Gastrocnemius medialis (tissue), 4 donors: ENCODE results near the gene ENOX2. TPM values are rescaled to one million over a fixed set of nuclear protein-coding genes. Genes with fewer than 3 reads are reported as not detected.
"Not testable (repeated sequence)": the region's sequence is repeated elsewhere in the genome, so short reads cannot be mapped to it uniquely, and the experiment has no call there.

Experiments
- ATAC-seq, 2 donors: fragments of 150-250 bp; one replicate each; pipeline ENCODE4 v1.9.1; 2016
- DNase-seq, 2 donors: peaks; one replicate each; pipeline ENCODE4 v3.0.0-alpha.2; 2019
- H3K27ac ChIP-seq, 4 donors: fragments of 200-600 bp; sonication (generic); 1 replicate in 1 of 4; 2 replicates in 3 of 4; pipeline ENCODE4 v1.5.1; 2016 to 2018; ENCODE audit warnings: mild to moderate bottlenecking in 2 of 4, moderate library complexity in 1 of 4
- H3K27me3 ChIP-seq, 3 donors: fragments of 200-600 bp; sonication (generic) in 2 of 3; 1 replicate in 1 of 3; 2 replicates in 2 of 3; pipeline versions ENCODE4 v1.5.1 to v1.6.0; 2016 to 2019; ENCODE audit warnings: mild to moderate bottlenecking in 1 of 3, moderate library complexity in 1 of 3
- H3K36me3 ChIP-seq, 2 donors: fragments of 200-600 bp; sonication (generic) in 1 of 2; one replicate each; pipeline ENCODE4 v1.5.1; 2017 to 2018
- H3K4me1 ChIP-seq, 2 donors: fragments of 200-600 bp; sonication (generic) in 1 of 2; one replicate each; pipeline ENCODE4 v1.5.1; 2016 to 2017; ENCODE audit warnings: mild to moderate bottlenecking in 2 of 2
- H3K4me3 ChIP-seq, 4 donors: fragments of 200-600 bp; sonication (generic) in 3 of 4; 1 replicate in 1 of 4; 2 replicates in 3 of 4; pipeline ENCODE4 v1.5.1; 2016 to 2019; ENCODE audit warnings: mild to moderate bottlenecking in 2 of 4
- H3K9me3 ChIP-seq, 3 donors: fragments of 200-600 bp; sonication (generic) in 2 of 3; 1 replicate in 1 of 3; 2 replicates in 2 of 3; pipeline ENCODE4 v1.5.1; 2016 to 2019
- CTCF ChIP-seq, 5 experiments: fragments of 450-650 bp in 3 of 5; fragments of 200-600 bp in 2 of 5; sonication (generic) in 2 of 5; IDR thresholded peaks in 4 of 5; conservative IDR thresholded peaks in 1 of 5; 1 replicate in 4 of 5; 2 replicates in 1 of 5; pipeline ENCODE4 v1.5.1; 2016 to 2019; ENCODE audit warnings: antibody characterized with exemption in 5 of 5, mild to moderate bottlenecking in 3 of 5, moderate library complexity in 3 of 5
- POLR2A ChIP-seq, 2 donors: fragments of 450-650 bp; IDR thresholded peaks; one replicate each; pipeline ENCODE4 v1.6.1; 2017; ENCODE audit warnings: antibody characterized with exemption in 2 of 2, mild to moderate bottlenecking in 2 of 2, moderate library complexity in 2 of 2
- in situ Hi-C, 4 donors: fragments of 200-750 bp; cut with MboI; loops; one replicate each; pipeline versions ENCODE4 v1.15.0 to v1.8.0; 2017; ENCODE audit warnings: low sequenced_read_pairs in 4 of 4
- intact Hi-C: fragments of 100-400 bp; cut with DNase I; formaldehyde crosslinking; loops from one replicate; pipeline ENCODE4 v1.15.1; 2023; ENCODE audit warnings: low total_unique reads
- total RNA-seq, 4 donors: library from RNA; depleted of rRNA; stranded (reverse); fragments of >200 nt; gene quantifications; one replicate each; pipeline versions ENCODE4 v1.1.0 to v1.2.3, GENCODE V29; 2016

The ENOX2 gene
- total RNA-seq, 4 donors from 2014 or later: 7.2 to 10.9 (median 7.9) TPM

DNA sequence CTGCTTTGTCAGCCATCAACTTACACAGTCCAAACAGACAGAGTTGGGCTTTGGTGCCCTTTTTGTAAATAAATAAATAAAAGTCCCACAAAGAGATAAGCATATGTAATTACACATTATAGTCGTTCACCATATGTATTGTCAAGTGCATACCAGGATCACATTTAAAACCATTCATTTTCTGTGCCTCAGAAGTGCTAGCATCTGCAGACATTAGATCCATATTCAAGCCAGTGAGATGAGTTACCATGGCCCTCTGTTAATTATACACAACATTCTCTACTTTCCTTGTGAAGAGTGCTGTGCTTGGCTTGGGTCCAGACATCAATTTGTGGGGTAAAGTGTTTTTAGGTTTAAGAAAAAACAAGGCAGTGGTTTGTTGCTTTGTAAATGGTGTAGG, 76.8 kb downstream of the ENOX2 start:
- H3K27ac ChIP-seq: no peak overlapping the region
- H3K4me3 ChIP-seq: no peak overlapping the region
- H3K9me3 ChIP-seq: no peaks in the 10 kb centered on the region
- no peaks in the 10 kb centered on the region for H3K27me3 ChIP-seq
- TF ChIP-seq POLR2A (IDR thresholded peaks at IDR 0.05) (no peak), CTCF (IDR thresholded peaks at IDR 0.05 in 4 of 5, conservative IDR thresholded peaks at IDR 0.05 in 1 of 5) (no peak)
- no peaks in the 10 kb centered on the region for H3K4me1 ChIP-seq
- in situ Hi-C loops (no loop called here), intact Hi-C loops (no loop called here)
- ATAC-seq (no peak), DNase-seq (no peak)
- H3K36me3 ChIP-seq: no peaks in the 10 kb centered on the region

DNA sequence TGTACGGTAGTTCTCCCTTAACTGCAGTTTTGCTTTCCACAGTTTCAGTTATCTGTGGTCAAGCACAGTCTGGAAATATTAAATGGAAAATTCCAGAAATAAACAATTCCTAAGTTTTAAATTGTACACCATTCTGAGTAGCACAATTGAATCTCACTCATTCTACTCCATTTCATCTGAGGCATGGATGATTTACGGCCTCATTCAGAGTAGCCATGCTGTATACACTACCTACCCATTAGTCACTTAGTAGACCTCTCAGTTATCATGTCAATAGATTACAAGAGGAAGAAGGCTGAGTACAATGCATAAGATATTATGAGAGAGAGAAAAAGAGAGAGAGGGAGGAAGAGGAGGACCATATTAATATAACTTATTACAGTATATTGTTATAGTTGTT, 77.5 kb downstream of the ENOX2 start:
- H3K4me1 ChIP-seq: no peaks in the 10 kb centered on the region
- no peaks in the 10 kb centered on the region for H3K36me3 ChIP-seq
- H3K4me3 ChIP-seq: no peak overlapping the region
- H3K9me3 ChIP-seq: no peaks in the 10 kb centered on the region
- H3K27ac ChIP-seq: no peak overlapping the region
- no peaks in the 10 kb centered on the region for H3K27me3 ChIP-seq
- TF ChIP-seq CTCF (IDR thresholded peaks at IDR 0.05 in 4 of 5, conservative IDR thresholded peaks at IDR 0.05 in 1 of 5) (no peak), POLR2A (IDR thresholded peaks at IDR 0.05) (no peak)
- no peak for ATAC-seq
- intact Hi-C loops (no loop called here), in situ Hi-C loops (no loop called here)
- DNase-seq: no peak

DNA sequence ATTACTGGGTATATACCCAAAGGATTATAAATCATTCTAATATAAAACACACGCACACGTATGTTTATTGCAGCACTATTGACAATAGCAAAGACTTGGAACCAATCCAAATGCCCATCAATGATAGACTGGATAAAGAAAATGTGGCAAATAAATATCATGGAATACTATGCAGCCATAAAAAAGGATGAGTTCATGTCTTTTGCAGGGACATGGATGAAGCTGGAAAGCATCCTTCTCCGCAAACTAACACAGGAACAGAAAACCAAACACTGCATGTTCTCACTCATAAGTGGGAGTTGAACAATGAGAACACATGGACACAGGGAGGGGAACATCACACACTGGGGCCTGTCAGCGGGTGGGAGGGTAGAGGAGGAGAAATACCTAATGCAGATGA, 83.6 kb downstream of the ENOX2 start:
- H3K9me3 ChIP-seq, intact Hi-C loops, H3K4me1 ChIP-seq, DNase-seq, in situ Hi-C loops, H3K4me3 ChIP-seq, ATAC-seq, H3K36me3 ChIP-seq, H3K27ac ChIP-seq, H3K27me3 ChIP-seq: not testable (repeated sequence)

GRCh38 chrX:130813932-130814331, 89.1 kb downstream of the ENOX2 start:
- H3K4me1 ChIP-seq, in situ Hi-C loops, ATAC-seq, H3K36me3 ChIP-seq, intact Hi-C loops, H3K27me3 ChIP-seq, H3K4me3 ChIP-seq, H3K27ac ChIP-seq, DNase-seq, H3K9me3 ChIP-seq: not testable (repeated sequence)

DNA sequence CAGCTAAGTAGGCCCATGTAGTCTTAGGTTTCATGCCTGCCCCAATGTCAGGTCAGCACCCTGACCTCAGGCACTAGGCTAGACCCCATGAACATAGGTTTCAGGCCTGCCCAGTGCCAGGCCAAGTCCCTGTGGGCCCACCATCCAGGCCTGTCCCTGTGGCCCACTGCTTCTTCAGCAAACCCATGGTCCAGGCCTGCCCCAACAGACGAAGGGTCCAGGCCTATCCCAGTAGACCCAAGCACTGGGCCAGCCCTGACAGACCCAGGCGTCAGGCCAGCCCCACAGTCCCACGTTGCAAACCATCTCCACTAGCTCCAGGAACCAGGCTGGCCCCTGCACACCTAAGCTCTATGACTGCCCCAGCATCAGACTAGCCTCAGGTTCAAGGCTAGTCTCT, 92.4 kb downstream of the ENOX2 start:
- H3K27me3 ChIP-seq: no peaks in the 10 kb centered on the region
- no peaks in the 10 kb centered on the region for H3K36me3 ChIP-seq
- TF ChIP-seq POLR2A (IDR thresholded peaks at IDR 0.05) (no peak), CTCF (IDR thresholded peaks at IDR 0.05 in 4 of 5, conservative IDR thresholded peaks at IDR 0.05 in 1 of 5) (no peak)
- H3K27ac ChIP-seq: no peak overlapping the region
- in situ Hi-C loops: no loop called here
- H3K9me3 ChIP-seq: no peaks in the 10 kb centered on the region
- no peaks in the 10 kb centered on the region for H3K4me1 ChIP-seq
- intact Hi-C loops: no loop called here
- ATAC-seq (no peak), DNase-seq (no peak)
- H3K4me3 ChIP-seq: no peak overlapping the region

GRCh38 chrX:130805903-130806302, 97.1 kb downstream of the ENOX2 start:
- ATAC-seq: no peak
- TF ChIP-seq CTCF (IDR thresholded peaks at IDR 0.05 in 4 of 5, conservative IDR thresholded peaks at IDR 0.05 in 1 of 5) (no peak), POLR2A (IDR thresholded peaks at IDR 0.05) (no peak)
- intact Hi-C loops (no loop called here), in situ Hi-C loops (no loop called here)
- no peaks in the 10 kb centered on the region for H3K36me3 ChIP-seq
- H3K4me1 ChIP-seq: no peaks in the 10 kb centered on the region
- no peak overlapping the region for H3K4me3 ChIP-seq
- no peak overlapping the region for H3K27ac ChIP-seq
- H3K9me3 ChIP-seq: no peaks in the 10 kb centered on the region
- no peak for DNase-seq
- H3K27me3 ChIP-seq: no peaks in the 10 kb centered on the region
